ENCODE data around the gene DENND1B. TPM values are rescaled to one million over a fixed set of nuclear protein-coding genes. Genes with fewer than 3 reads are reported as not detected.

DENND1B gene
- total and polyA plus RNA-seq, 12 donors: 1.7 to 14.3 (median 6.5) TPM

DNA sequence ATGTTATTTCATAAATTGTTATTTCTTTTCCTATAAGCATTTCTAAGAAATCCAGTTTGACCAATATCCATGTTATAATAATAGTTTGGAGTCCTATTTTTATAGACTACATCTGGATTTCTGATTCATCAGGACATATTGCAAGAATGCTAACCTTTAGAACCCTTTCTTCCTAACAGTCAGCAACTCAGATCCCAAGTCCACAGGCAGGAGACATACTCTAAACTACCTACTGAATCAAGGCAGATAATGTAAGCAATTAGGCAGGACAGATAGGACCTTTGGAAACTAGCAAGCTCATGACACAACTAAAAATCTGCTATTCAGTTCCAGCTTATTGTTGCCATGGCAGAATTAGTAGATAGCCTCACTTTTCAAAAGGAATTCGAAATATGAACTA lies 104.1 kb downstream of the DENND1B start:
- DNase-seq: no peak
- intact Hi-C loops (cut with DNase I): no loop called here
- H3K4me1 ChIP-seq (replicated peaks in 1 of 2): peaks cover 0 to 5% of the 10 kb centered on the region in 2 donors
- H3K9me3 ChIP-seq (replicated peaks in 1 of 3): no peaks in the 10 kb centered on the region
- WGBS, 4 donors: 91 to 95% (median 94%) methylated on average over 1 of the region's 1 CpG
- H3K36me3 ChIP-seq (replicated peaks in 1 of 2): no peaks in the 10 kb centered on the region
- TF ChIP-seq, protein P1, sequence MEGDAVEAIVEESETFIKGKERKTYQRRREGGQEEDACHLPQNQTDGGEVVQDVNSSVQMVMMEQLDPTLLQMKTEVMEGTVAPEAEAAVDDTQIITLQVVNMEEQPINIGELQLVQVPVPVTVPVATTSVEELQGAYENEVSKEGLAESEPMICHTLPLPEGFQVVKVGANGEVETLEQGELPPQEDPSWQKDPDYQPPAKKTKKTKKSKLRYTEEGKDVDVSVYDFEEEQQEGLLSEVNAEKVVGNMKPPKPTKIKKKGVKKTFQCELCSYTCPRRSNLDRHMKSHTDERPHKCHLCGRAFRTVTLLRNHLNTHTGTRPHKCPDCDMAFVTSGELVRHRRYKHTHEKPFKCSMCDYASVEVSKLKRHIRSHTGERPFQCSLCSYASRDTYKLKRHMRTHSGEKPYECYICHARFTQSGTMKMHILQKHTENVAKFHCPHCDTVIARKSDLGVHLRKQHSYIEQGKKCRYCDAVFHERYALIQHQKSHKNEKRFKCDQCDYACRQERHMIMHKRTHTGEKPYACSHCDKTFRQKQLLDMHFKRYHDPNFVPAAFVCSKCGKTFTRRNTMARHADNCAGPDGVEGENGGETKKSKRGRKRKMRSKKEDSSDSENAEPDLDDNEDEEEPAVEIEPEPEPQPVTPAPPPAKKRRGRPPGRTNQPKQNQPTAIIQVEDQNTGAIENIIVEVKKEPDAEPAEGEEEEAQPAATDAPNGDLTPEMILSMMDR (IDR thresholded peaks at IDR 0.05): no peak
- no peak for TF ChIP-seq POLR2A (IDR thresholded peaks at IDR 0.05)
- H3K27ac ChIP-seq: no peak overlapping the region
- H3K27me3 ChIP-seq: no peaks in the 10 kb centered on the region
- no peak overlapping the region for H3K4me3 ChIP-seq

DNA sequence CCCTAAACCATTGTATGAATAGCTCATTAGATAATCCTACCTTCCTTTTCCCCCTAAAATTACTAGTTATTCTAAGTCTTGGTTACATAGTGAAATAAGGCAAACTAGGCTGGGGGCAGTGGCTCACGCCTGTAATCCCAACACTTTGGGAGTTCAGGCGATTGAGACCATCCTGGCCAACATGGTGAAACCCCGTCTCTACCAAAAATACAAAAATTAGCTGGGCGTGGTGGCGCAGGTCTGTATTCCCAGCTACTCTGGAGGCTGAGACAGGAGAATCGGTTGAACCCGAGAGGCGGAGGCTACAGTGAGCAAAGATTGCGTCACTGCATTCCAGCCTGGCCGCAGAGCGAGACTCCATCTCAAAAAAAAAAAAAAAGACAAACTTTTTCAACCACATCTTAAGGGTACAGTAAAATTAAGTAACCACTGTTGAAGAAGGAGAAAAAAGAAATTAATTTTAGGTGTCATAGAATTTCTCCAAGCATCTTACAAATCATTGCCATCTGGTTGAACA lies 108.5 kb downstream of the DENND1B start:
- DNase-seq: no peak
- Histone ChIP-seq H3K9me3 (replicated peaks in 1 of 3) (no peaks in the 10 kb centered on the region), H3K4me3 (no peak overlapping the region), H3K27me3 (no peaks in the 10 kb centered on the region), H3K27ac (no peak overlapping the region), H3K36me3 (replicated peaks in 1 of 2) (no peaks in the 10 kb centered on the region), H3K4me1 (replicated peaks in 1 of 2) (no peaks in the 10 kb centered on the region)
- TF ChIP-seq POLR2A (IDR thresholded peaks at IDR 0.05): no peak
- TF ChIP-seq, protein P1 (IDR thresholded peaks at IDR 0.05): no peak
- 97 to 100% (median 97%) methylated on average over 11 of the region's 11 CpGs for WGBS, 4 donors
- intact Hi-C loops (cut with DNase I): no loop called here

DNA sequence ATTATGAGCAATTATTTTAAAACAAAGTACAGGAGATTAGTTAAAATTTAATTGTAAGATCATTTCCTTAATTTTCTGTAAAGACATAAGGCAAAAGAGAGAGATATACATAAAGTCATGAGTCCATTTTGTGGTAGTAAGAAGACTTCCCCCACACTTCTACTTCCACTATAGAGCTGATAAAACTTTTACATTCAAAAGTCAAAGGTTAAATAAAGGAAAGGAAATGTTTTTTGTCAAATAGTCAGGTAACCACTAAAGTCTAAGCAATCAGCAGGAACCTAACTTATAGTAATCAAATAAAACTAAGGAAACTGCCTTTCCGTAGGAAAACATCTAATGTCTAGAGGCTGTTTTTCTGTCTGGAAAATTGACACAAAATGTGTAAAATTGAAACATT lies 110.9 kb downstream of the DENND1B start:
- DNase-seq: no peak
- peaks cover 0 to 12% of the 10 kb centered on the region in 2 donors for H3K4me1 ChIP-seq (replicated peaks in 1 of 2)
- TF ChIP-seq, protein P1 (IDR thresholded peaks at IDR 0.05): no peak
- no peak for TF ChIP-seq POLR2A (IDR thresholded peaks at IDR 0.05)
- H3K36me3 ChIP-seq (replicated peaks in 1 of 2): no peaks in the 10 kb centered on the region
- H3K27ac ChIP-seq: no peak overlapping the region
- intact Hi-C loops (cut with DNase I): no loop called here
- no peaks in the 10 kb centered on the region for H3K27me3 ChIP-seq
- no peaks in the 10 kb centered on the region for H3K9me3 ChIP-seq (replicated peaks in 1 of 3)
- WGBS, 4 donors: 95 to 100% (median 98%) methylated on average over 1 of the region's 1 CpG
- H3K4me3 ChIP-seq: no peak overlapping the region

DNA sequence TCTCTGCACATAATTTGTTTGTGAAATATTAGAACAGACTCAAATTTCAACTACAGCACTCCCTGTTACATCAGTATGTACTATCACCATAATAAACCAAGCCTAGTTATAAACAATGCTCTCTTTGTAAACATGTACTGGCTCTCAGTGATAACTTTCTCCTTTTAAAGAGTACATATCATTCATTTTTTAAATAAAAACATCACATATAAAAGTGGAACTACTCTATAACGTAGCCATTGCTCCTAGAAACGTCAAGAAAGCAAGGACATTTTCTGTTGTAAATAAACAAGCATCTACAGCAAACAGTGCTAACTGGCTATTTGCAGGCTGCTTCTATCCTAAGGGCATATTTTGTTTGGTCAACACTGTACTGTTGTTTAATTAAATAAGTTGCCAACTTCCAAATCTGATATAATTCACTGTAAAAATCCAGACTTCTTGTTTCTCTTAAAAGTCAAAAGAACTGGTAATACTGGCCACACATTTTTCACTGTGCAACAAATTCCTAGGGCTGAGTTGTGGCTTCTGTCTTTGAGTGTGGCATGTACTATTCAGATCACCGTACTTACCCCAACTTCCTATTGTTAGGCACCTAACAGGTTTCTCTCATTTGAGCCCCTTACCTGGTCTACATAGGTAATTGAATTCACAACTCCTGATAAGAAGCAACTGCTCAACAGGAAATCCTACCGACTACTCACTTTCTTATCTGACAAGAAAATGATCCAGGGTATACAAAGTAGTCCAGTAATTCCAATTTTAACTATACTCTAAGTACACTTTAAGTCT lies 111.9 kb downstream of the DENND1B start:
- DNase-seq: no peak
- TF ChIP-seq, protein P1 (IDR thresholded peaks at IDR 0.05): no peak
- TF ChIP-seq POLR2A (IDR thresholded peaks at IDR 0.05): no peak
- intact Hi-C loops (cut with DNase I): no loop called here
- Histone ChIP-seq H3K27ac (no peak overlapping the region), H3K36me3 (replicated peaks in 1 of 2) (no peaks in the 10 kb centered on the region), H3K9me3 (replicated peaks in 1 of 3) (no peaks in the 10 kb centered on the region), H3K4me1 (replicated peaks in 1 of 2) (peaks cover 0 to 20% of the 10 kb centered on the region in 2 donors), H3K27me3 (no peaks in the 10 kb centered on the region), H3K4me3 (no peak overlapping the region)
- WGBS, 4 donors: 67 to 78% (median 73%) methylated on average over 4 of the region's 4 CpGs
